Measurements from ENCODE around the gene MIEF2. TPM values are rescaled to one million over a fixed set of nuclear protein-coding genes. Genes with fewer than 3 reads are reported as not detected.

Gene MIEF2, protein sequence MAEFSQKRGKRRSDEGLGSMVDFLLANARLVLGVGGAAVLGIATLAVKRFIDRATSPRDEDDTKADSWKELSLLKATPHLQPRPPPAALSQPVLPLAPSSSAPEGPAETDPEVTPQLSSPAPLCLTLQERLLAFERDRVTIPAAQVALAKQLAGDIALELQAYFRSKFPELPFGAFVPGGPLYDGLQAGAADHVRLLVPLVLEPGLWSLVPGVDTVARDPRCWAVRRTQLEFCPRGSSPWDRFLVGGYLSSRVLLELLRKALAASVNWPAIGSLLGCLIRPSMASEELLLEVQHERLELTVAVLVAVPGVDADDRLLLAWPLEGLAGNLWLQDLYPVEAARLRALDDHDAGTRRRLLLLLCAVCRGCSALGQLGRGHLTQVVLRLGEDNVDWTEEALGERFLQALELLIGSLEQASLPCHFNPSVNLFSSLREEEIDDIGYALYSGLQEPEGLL
- total RNA-seq: 11.3 and 12.7 TPM in 2 replicates

GRCh38 chr17:18260332-18261145 is at the start of gene MIEF2:
TSS of gene MIEF2 (plus strand) at chr17:18260662. CDS start at chr17:18262721, 2,059 bp downstream.

DNA sequence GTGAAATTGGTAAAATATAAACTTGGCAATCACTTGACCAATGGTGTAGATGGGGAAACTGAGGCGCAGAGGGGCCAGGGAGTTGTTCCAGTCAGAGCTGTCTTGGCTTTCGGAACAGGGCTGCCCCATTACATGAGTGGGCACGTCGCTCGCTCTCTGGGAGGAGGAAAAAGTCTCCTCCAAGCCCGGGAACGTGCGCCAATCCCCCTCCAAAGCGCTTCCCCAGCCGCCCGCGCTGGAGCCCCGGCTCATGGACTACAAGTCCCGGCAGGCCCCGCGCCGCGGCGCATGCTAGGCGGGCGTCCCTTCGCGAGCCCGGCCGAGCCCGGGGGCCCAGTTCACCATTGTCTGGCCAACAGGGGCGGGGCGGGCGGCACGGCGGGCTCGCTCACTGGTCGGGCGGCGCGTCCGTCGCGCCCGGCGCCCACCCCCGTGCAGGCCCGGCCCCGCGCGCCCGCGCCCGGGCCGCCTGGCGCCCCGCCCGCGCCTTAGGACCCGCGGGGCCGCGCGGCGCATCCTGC is 35.3 kb upstream of the MIEF2 start, which contains the start of gene LLGL1:
LLGL1 (plus strand) TSS at position 515 of the 521 bp plus-strand sequence. CDS start 48 bp downstream, outside the sequence.

DNA sequence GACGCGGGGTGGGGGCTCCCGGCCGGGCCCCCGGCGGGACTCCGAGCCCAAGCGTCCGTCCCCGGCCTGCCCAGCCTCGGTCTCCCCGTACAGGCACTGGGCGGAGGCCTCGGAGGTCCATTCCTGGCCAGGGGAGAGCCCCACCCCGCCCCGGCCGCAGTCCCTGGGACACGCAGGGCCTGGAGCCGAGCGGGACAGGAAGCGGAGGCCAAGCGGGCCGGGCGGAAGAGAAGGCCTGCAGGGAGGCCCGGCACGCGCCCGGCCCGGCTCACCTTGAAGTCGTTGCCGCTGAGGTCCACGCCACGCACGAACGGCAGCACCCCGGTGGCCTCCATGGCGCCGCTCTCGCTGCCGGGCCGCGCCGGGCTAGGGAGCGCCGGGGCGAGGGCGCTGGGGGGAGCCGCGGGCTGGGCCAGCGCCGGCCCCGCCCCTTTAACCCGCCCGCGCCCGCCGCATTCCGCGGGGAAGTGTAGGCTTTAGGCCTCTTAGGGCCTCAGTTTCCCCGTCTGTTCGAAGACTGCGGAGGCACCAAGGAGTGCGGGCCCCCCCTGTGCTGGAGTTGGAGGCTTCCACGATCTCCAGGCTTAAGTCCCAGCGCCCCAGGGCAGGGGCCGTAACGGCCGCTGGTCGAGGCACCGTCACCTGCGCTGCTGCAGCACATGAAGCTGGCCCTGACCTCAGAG is 2.0 kb upstream of the MIEF2 start, which contains the start of gene FLII:
FLII (minus strand) TSS at position 383 of the 683 bp plus-strand sequence; CDS start at position 335, 48 bp downstream.

DNA sequence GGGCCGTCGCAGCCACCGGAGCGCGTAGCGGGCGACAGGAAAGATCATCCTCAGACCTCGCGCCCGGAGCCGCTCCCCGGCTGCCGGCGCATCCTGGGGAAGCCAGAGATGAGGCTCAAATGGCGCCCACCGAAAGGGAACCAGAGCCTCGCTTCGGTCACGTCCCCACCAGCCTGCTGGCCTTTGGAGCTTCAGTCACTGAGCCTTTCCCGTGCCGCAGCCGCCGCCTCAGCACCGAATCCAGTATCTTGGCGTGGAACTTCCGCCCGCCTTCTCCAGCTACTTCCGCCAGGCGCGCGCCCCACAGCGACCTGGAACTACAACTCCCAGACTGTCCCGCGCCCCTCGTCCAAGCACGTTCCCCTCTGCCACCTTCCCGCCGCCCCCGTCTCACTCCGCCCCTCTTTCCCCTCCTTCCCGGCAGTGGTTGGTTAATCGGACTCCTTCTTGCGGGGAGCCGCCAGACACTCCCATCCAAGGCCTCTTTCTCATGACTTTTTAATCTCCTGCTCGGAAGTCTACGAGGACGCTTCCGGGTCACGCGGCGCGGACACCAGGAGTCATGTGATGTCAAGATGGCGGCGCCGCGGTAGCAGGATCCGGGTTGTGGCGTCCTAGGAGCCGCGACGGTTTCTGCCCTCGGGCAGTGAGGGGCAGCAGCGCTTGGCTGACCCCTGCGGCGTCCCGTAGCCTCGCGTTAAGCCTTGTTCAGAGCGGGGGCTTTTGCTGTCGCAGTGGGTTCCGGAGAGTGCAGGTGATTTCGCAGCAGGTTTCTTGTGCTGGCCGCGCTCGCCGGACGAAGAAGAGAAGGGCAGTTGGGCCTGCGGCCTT is 54.5 kb downstream of the MIEF2 start, which contains the start of the genes SMCR8 and TOP3A:
SMCR8 (plus strand) TSS at position 563 of the 831 bp plus-strand sequence. CDS start 497 bp downstream, outside the sequence.
TOP3A (minus strand) TSS at position 264 of the 831 bp plus-strand sequence; CDS start at position 48, 216 bp downstream.

Other genes starting within 250 kb of the MIEF2 start
- 15.5 and 19.4 TPM in 2 replicates for gene ATPAF2, start 221.5 kb upstream of the MIEF2 start, total RNA-seq
- gene GID4, start 221.3 kb upstream of the MIEF2 start, total RNA-seq: 5.4 and 9.0 TPM in 2 replicates
- gene DRG2, start 172.7 kb upstream of the MIEF2 start, total RNA-seq: 29.3 and 43.5 TPM in 2 replicates
- gene MYO15A, start 151.9 kb upstream of the MIEF2 start, total RNA-seq: under 0.01 and 0.56 TPM in 2 replicates
- 168 and 201 TPM in 2 replicates for gene ALKBH5, start 76.8 kb upstream of the MIEF2 start, total RNA-seq
- gene LLGL1, start 35.0 kb upstream of the MIEF2 start, total RNA-seq: 33.3 and 36.2 TPM in 2 replicates
- 209 and 366 TPM in 2 replicates for gene FLII, start 1.9 kb upstream of the MIEF2 start, total RNA-seq
- gene TOP3A, start 54.3 kb downstream of the MIEF2 start, total RNA-seq: 17.2 and 36.8 TPM in 2 replicates
- gene SMCR8, start 54.6 kb downstream of the MIEF2 start, total RNA-seq: 14.2 and 14.9 TPM in 2 replicates
- 3.4 and 19.7 TPM in 2 replicates for gene SHMT1, start 102.9 kb downstream of the MIEF2 start, total RNA-seq
- gene EVPLL, start 117.1 kb downstream of the MIEF2 start, total RNA-seq: not detected in 2 replicates
- not detected in 2 replicates for gene LGALS9C, start 216.1 kb downstream of the MIEF2 start, total RNA-seq

All from regular cardiac myocyte (primary cell).